ENCODE measurements around the gene NDUFA8. TPM values are rescaled to one million over a fixed set of nuclear protein-coding genes. Genes with fewer than 3 reads are reported as not detected.

Gene NDUFA8
- total RNA-seq, 1 experiment from 2014 or later: 70.7 TPM

- no peak for TF ChIP-seq PRDM15 (CRISPR knock-in tag; IDR thresholded peaks at IDR 0.05)
- no peak for TF ChIP-seq CDX4 (CRISPR knock-in tag; IDR thresholded peaks at IDR 0.05; ENCODE audit: borderline replicate concordance)
- TF ChIP-seq MLX (CRISPR knock-in tag; IDR thresholded peaks at IDR 0.05): no peak
- no peak for TF ChIP-seq ZBTB21 (CRISPR knock-in tag; IDR thresholded peaks at IDR 0.05; ENCODE audit: borderline replicate concordance)
- no peak for TF ChIP-seq TEAD1 (CRISPR knock-in tag; IDR thresholded peaks at IDR 0.05)
- TF ChIP-seq ATF6 (CRISPR knock-in tag; IDR thresholded peaks at IDR 0.05): no peak
- TF ChIP-seq ZNF416 (CRISPR knock-in tag; IDR thresholded peaks at IDR 0.05): no peak
- no peak for TF ChIP-seq JUN (CRISPR knock-in tag; IDR thresholded peaks at IDR 0.05)
- no peak for TF ChIP-seq CREM (CRISPR knock-in tag; IDR thresholded peaks at IDR 0.05)
- TF ChIP-seq RORB (CRISPR knock-in tag; IDR thresholded peaks at IDR 0.05): no peak
These were observed 46.0 kb downstream of the NDUFA8 start (continued) for GRCh38 chr9:122113574-122113973.

GRCh38 chr9:122112238-122112637 lies 47.3 kb downstream of the NDUFA8 start:
- Mint-ChIP-seq H3K36me3 (no peaks in the 10 kb centered on the region), H3K4me1 (peaks cover 45% of the 10 kb centered on the region), H3K9me3 (no peaks in the 10 kb centered on the region), H3K4me3 (no peak overlapping the region), H3K27me3 (ENCODE audit: low read depth) (no peaks in the 10 kb centered on the region; the same call in none of the 2 replicates), H3K27ac (no peak overlapping the region)
- CTCF ChIA-PET: interaction anchor here (2.5 to 24.3 kb wide), 2 partner anchors 11 to 15 kb away, joined by 14 to 627 read pairs; no protein-coding TSS in a partner anchor
- POLR2A ChIA-PET: no interaction called here
- no peak for TF ChIP-seq ZNF512 (CRISPR knock-in tag; IDR thresholded peaks at IDR 0.05; ENCODE audit: borderline replicate concordance)
- TF ChIP-seq CREB1 (CRISPR knock-in tag; IDR thresholded peaks at IDR 0.05): no peak
- no peak for TF ChIP-seq ELF4 (CRISPR knock-in tag; IDR thresholded peaks at IDR 0.05; ENCODE audit: low read depth)
- no peak for TF ChIP-seq JUN (CRISPR knock-in tag; IDR thresholded peaks at IDR 0.05)
- no peak for TF ChIP-seq ZNF423 (CRISPR knock-in tag; IDR thresholded peaks at IDR 0.05)
- no peak for TF ChIP-seq PREB (CRISPR knock-in tag; IDR thresholded peaks at IDR 0.05; ENCODE audit: borderline replicate concordance)
- no peak for TF ChIP-seq TP53 (CRISPR knock-in tag; IDR thresholded peaks at IDR 0.05)
- no peak for TF ChIP-seq MLX (CRISPR knock-in tag; IDR thresholded peaks at IDR 0.05)
- TF ChIP-seq GRHL2 (CRISPR knock-in tag; IDR thresholded peaks at IDR 0.05; ENCODE audit: insufficient replicate concordance, severe bottlenecking): no peak
- no peak for TF ChIP-seq RORB (CRISPR knock-in tag; IDR thresholded peaks at IDR 0.05)
- no peak for TF ChIP-seq NR1H2 (CRISPR knock-in tag; IDR thresholded peaks at IDR 0.05)
- no peak for TF ChIP-seq ERG (CRISPR knock-in tag; IDR thresholded peaks at IDR 0.05)
- TF ChIP-seq MYBL2 (CRISPR knock-in tag; IDR thresholded peaks at IDR 0.05): no peak
- no peak for TF ChIP-seq PRRX2 (CRISPR knock-in tag; IDR thresholded peaks at IDR 0.05)
- no peak for TF ChIP-seq AR (CRISPR knock-in tag; IDR thresholded peaks at IDR 0.05)
- ATAC-seq: no peak
- no peak for DNase-seq (ENCODE audit: low spot score)

All from WTC11 (cell line).